Measurements from ENCODE around the gene GAS1. TPM values are rescaled to one million over a fixed set of nuclear protein-coding genes. Genes with fewer than 3 reads are reported as not detected.

Gene GAS1
- total RNA-seq, 1 experiment from 2014 or later = 0.13 TPM

GRCh38 chr9:86971742-86972141 lies 24.4 kb upstream of the GAS1 start:
- in situ Hi-C loops (cut with HindIII; ENCODE audit: low pct_unique_long_range_greater_than_20kb, low sequenced_read_pairs) = no loop called here
- ChIA-PET POLR2A (no interaction called here), CTCF (no interaction called here)
- no peaks in the 10 kb centered on the region for H3K36me3 ChIP-seq (ENCODE audit: control insufficient read depth, insufficient read depth, low read length)
- no peaks in the 10 kb centered on the region for H3K27me3 ChIP-seq (ENCODE audit: control insufficient read depth, insufficient read depth, low read length)
- H3K4me3 ChIP-seq (ENCODE audit: low read depth in 2 of 2, low read length in 2 of 2) = no peak overlapping the region
- no peaks in the 10 kb centered on the region for H3K9me3 ChIP-seq (ENCODE audit: control insufficient read depth, insufficient read depth, low read depth, low read length)
- intact Hi-C loops (cut with micrococcal nuclease; ENCODE audit: unreplicated experiment) = no loop called here
- H3K4me1 ChIP-seq (ENCODE audit: control insufficient read depth, insufficient read depth, low read length) = no peaks in the 10 kb centered on the region
- no peak for ATAC-seq
- TF ChIP-seq POLR2AphosphoS5 (IDR thresholded peaks at IDR 0.05; ENCODE audit: low read depth, low read length) = no peak
- TF ChIP-seq CTCF (IDR thresholded peaks at IDR 0.05) = no peak
- no peak for TF ChIP-seq REST (IDR thresholded peaks at IDR 0.05; ENCODE audit: insufficient read depth in 1 of 2, low read depth in 2 of 2, low read length in 1 of 2)
- no peak for TF ChIP-seq SIN3A (IDR thresholded peaks at IDR 0.05; ENCODE audit: borderline replicate concordance, insufficient read depth, low read depth, low read length)
- no peak for TF ChIP-seq TCF7L2 (IDR thresholded peaks at IDR 0.05; ENCODE audit: low read depth, low read length)
- no TSS peak for BruUV-seq (replicated peaks)
- DNase-seq (ENCODE audit: low read depth, low spot score) = no peak
- no peak overlapping the region for H3K27ac ChIP-seq (ENCODE audit: low read length)

GRCh38 chr9:86968258-86968920 lies 21.1 kb upstream of the GAS1 start:
- in situ Hi-C loops (cut with HindIII; ENCODE audit: low pct_unique_long_range_greater_than_20kb, low sequenced_read_pairs) = no loop called here
- Histone ChIP-seq H3K4me1 (ENCODE audit: control insufficient read depth, insufficient read depth, low read length) (no peaks in the 10 kb centered on the region), H3K4me3 (ENCODE audit: low read depth in 2 of 2, low read length in 2 of 2) (no peak overlapping the region)

More at GRCh38 chr9:86968258-86968920, 21.1 kb upstream of the GAS1 start:
- ChIA-PET CTCF (no interaction called here), POLR2A (no interaction called here)
- no peaks in the 10 kb centered on the region for H3K9me3 ChIP-seq (ENCODE audit: control insufficient read depth, insufficient read depth, low read depth, low read length)
- BruUV-seq (replicated peaks) = no TSS peak
- no peak for ATAC-seq
- no peaks in the 10 kb centered on the region for H3K36me3 ChIP-seq (ENCODE audit: control insufficient read depth, insufficient read depth, low read length)
- H3K27ac ChIP-seq (ENCODE audit: low read length) = no peak overlapping the region
- intact Hi-C loops (cut with micrococcal nuclease; ENCODE audit: unreplicated experiment) = no loop called here
- TF ChIP-seq REST (IDR thresholded peaks at IDR 0.05; ENCODE audit: insufficient read depth in 1 of 2, low read depth in 2 of 2, low read length in 1 of 2) (no peak), POLR2AphosphoS5 (IDR thresholded peaks at IDR 0.05; ENCODE audit: low read depth, low read length) (no peak), TCF7L2 (IDR thresholded peaks at IDR 0.05; ENCODE audit: low read depth, low read length) (no peak), SIN3A (IDR thresholded peaks at IDR 0.05; ENCODE audit: borderline replicate concordance, insufficient read depth, low read depth, low read length) (no peak), CTCF (IDR thresholded peaks at IDR 0.05) (no peak)
- H3K27me3 ChIP-seq (ENCODE audit: control insufficient read depth, insufficient read depth, low read length) = no peaks in the 10 kb centered on the region
- DNase-seq (ENCODE audit: low read depth, low spot score) = no peak
